Ureter (tissue), 1 donor: ENCODE data around the gene CCER1. TPM values are rescaled to one million over a fixed set of nuclear protein-coding genes. Genes with fewer than 3 reads are reported as not detected.
"Not testable (repeated sequence)": the region's sequence is repeated elsewhere in the genome, so short reads cannot be mapped to it uniquely, and the experiment has no call there.

Experiments used
- DNase-seq: peaks from one replicate; pipeline ENCODE4 v3.0.0-alpha.2; 2020; ENCODE audit warnings: low spot score
- total RNA-seq: library from RNA; stranded (reverse); gene quantifications from one replicate; pipeline ENCODE4 v1.2.4, GENCODE V29; 2023
- donor health status: DM: yes; HTN: yes; CAD: no.

CCER1 gene
- total RNA-seq = not detected

GRCh38 chr12:90954921-90955320 is at the start of gene CCER1:
CCER1 (minus strand) TSS chr12:90955176; CDS start chr12:90954742, 434 bp downstream.
- no peak for DNase-seq

DNA sequence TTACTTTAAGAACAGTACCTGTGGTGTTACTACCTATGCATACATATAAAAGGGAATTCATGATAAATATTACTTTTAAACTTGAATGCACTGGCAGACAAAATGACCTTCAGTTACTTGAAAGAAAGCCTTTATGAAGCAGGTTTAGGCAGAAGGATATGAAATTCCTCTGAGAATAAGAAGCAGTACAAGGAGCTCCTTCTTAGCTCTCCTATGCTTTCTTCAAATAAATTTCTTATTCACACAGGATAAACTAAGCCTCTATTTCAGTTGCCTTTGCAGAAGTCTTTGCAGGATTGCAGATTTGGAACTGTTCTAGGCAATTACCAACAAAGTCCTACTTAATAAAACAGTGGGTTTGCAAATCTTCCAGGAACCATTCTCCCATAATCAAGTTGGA is 48.8 kb upstream of the CCER1 start:
- no peak for DNase-seq

DNA sequence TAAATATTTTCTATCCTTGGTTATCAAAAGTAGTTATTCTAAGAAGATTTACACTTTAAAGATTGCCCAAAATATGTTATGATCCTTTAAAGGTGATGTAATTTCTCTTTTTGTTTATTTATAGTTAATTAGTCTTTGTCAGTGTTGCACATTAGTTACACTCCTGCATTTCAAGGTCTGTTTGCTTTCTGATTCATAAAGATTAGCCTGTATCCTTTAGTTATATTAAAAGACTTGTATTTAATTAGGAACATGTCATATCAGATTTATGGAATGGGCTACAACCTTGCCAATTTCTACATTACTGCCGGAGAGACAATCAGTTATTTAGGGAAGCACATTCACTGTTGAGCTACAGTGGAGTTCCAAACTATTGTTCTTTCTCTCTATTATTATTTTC is 46.3 kb upstream of the CCER1 start:
- no peak for DNase-seq

GRCh38 chr12:90999966-91000365 is 45.0 kb upstream of the CCER1 start:
- DNase-seq = no peak

GRCh38 chr12:90999527-90999926 is 44.6 kb upstream of the CCER1 start:
- no peak for DNase-seq

DNA sequence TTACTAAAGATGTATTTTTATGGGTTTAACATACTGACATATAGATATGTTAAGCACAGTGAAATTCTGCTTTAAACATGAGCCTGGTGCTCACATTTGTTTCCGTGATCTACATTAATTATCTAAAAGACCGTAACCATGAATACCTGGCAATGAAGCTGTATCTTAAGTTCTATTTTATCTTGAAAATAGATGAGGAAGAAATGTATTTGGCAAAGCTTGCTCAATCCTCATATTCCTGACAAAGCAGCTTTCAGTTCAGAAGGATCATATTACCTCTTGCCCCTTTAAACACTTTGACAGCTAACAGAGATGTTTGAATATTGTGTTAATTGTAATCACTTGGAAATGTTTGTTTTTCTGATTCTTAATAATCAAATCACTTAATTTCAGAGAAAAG is 40.0 kb upstream of the CCER1 start:
- DNase-seq = no peak

DNA sequence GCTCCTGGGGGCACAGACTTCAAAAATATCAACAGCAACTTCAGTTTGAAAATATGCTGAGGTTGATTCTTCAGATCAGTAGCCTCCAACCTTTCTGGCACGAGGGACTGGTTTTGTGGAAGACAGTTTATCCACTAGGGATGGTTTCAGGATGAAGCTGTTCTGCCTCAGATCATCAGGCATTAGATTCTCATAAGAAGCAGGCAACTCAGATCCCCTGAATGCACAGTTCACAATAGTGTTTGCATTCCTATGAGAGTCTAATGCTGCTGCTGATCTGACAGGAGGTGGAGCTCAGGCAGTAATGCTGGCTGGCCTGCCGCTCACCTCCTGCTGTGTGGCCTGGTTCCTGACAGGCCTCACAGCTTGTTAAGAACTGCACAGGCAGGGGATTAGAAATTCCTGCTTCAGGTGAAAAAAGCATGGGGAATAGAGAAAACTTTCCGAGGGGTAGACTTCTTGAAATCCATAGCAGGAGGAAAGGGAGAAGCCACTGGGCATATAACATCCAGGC is 37.0 kb upstream of the CCER1 start:
- no peak for DNase-seq

GRCh38 chr12:90990611-90991010 is 35.6 kb upstream of the CCER1 start:
- DNase-seq = no peak

DNA sequence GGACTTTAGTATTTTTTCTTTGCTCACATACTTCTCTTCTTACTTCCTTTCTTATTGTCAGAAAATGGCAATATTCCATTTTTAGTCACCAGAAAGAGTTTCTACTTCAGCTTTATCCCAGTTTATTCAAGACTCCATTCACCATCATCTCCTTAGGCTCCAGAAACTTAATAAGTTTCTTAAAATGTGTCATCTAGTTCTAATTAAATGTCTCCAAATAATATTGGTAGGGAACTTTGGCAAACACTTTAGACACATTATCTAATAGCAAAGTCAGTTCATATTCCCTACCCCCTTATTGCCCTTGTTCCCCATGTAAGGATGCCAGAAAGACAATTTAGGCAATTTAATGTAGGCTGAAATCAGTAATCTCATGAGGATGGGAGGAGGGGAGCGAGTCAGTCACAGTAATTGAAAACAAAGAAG is 34.7 kb upstream of the CCER1 start:
- no peak for DNase-seq

DNA sequence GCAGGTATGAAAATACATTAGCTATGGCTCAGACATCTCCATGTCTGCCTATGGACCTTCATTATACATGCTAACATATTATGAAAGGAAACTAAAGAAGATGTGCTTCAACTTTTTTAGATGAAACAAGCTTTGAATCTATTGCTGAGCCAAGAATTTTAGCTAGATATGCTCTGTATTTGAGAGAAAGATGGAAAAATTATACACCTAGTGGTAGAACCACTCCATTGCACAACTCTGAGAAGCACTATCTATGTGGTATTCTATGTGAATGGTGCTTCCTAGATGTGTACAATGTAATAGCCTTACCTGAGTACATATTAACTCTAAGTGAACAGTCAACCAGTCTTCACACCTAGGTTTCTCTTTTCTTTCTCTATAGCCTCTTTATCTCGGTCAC is 32.5 kb upstream of the CCER1 start:
- DNase-seq = no peak

- DNase-seq = no peak
These were observed 32.1 kb upstream of the CCER1 start for GRCh38 chr12:90987101-90987500.

GRCh38 chr12:90985331-90985730 is 30.4 kb upstream of the CCER1 start:
- DNase-seq = not testable (repeated sequence)

DNA sequence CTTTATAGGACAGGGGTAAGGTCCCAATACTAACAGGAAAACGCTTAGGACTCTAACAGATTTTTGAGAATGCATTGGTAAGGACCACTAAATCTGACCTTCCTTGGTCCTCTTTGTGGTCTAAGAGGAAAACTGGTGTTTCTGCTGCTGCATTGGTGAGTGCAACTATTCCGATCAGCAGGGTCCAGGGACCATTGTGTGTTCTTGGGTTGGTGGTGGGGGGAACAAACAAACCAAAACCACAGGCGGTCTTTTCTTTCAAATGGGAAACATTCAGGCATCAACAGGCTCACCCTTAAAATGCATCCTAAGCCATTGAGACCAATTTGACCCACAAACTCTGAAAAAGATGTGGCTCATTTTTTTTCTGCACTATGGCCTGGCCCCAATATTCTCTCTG is 29.1 kb upstream of the CCER1 start:
- no peak for DNase-seq

DNA sequence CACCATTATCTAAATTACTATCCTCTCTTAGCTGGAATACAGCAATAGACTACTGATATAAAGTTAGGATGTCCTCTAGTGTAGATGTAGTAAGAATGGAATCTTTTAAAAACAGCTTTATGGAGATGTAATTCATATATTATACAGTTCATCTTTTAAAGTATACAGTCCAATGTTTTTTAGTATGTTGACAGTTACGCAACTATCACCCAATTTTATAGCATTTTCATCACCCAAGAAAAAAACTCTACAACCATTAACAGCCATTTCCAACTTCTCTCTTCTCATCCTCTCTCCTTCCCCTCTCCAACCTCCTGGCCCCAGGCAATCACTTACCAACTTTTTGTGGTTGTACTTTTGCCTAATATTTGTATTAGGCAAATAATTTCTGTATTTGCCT is 27.2 kb upstream of the CCER1 start:
- no peak for DNase-seq

DNA sequence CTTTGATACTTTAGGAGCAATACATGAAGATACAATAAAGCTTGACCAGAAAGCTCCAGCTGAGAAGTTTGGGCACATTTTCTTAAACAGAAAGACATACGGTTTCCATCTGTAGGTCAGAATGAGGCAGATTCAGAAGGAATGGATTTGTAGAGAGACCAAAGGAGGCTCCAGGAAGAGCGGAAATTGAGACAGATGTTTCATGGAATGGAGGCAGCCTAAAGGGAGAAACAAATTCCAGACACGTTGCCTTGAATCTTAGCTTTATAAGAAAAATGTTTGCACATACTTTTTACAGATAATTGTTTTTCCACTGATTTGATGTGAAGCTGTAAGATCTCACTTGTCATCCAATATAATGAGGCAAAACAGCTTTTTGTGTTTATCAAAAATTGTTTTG is 25.0 kb upstream of the CCER1 start:
- no peak for DNase-seq

DNA sequence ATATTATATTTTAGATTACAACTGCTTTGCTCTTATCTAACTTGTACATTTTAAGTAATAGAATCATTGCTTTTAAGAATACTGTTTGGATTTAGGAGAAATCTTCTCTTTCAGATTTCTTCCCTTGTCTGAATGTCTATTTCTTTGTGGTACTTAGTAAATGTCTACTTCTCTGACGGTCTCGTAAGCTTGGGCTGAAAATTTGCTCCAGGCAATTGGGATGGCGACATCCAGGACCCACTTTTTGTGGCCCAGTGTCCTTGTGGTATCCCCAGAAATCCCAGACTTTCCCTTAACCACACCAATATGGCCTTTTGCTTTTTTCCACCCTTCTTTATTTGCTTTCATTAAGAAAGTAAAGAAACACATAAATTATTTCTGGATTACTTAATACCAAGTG is 24.0 kb upstream of the CCER1 start:
- no peak for DNase-seq

DNA sequence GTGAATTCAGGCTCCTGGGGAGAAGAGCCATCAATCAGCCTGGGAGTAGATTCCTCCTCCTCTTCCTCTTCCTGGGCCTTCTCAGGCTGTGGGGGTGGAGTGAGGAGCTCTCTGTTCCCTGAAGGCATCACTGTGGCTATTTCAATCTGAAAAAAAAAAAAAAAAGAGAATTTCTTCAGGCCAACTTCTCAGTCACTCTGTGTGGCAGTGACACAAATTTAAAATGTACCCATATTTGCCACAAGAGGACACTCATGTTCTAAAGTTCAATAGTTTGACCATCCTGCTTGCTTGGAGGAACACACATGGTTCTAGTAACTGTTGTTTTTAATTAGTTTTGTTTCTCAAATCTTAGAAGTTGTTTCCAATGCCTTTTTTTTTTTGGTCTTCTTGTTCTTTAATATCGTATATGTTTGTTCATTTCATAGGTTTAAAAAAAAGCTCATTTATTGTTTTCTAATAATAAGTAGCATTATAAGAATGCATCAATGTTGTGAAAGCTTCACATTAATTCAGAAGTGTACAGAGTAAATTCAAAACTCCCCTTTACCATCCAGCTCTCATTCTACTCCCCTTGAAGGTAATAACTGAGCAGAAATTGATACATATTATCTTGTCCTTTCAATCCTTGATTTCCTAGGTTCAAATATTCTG is 23.3 kb upstream of the CCER1 start:
- DNase-seq = no peak

- no peak for DNase-seq
These were observed 22.2 kb upstream of the CCER1 start for GRCh38 chr12:90977224-90977623.

DNA sequence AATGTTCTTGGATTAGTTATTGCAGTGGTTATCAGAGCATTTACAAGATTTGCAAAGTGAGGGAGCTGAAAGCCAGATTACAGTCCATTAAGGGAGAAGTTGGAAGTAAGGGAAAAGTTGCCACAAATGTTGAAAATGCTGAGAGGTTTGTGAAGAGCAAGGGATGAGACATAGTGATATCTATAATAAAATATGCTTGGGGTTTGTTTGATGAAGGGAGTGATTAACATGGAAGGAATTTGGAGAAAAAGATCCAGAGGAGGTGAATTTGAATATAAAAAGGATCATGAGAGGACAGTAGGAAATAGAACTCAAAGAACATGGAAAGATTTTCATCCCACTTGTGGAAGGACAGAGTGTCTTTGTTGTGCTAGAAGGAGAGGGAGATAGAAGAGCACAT is 19.3 kb upstream of the CCER1 start:
- no peak for DNase-seq

DNA sequence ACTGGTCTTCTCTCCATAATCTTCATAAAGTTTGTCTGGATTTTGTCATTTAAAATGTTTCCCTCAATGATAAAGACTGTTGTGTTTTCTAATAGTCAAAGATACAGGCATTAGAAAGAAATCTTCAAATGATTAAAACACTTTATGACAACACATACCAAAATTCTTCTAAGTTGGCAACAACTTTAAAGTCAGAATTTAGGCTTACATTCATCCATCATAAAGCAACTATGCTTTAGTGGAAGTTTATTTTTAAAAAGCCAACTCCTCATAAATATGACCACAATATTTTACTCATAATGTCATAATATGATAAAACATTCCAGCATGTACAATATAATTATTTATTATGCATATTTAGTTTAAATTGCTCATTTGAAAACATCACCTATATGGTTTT is 17.2 kb upstream of the CCER1 start:
- no peak for DNase-seq

- no peak for DNase-seq
These were observed 15.9 kb upstream of the CCER1 start for GRCh38 chr12:90970911-90971310.

DNA sequence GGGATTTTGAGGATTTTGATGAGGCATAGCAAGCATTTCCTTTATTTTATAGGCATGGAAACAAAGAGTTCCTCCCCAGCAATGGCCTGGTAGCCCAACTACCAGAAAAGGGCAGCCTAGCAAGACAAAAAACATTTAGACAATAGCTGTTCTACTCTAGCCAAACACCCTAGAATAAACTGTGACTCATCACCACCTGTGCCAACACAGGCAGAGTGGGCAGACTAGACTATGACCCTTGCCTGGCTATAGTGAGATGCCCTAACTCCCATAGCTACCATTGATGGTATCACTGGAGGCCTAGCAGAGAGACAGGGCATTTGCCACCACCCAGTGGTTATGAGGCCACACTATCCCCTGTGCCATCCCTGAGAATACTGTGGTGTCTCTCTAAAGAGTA is 15.5 kb upstream of the CCER1 start:
- no peak for DNase-seq

- no peak for DNase-seq
These were observed 14.9 kb upstream of the CCER1 start for GRCh38 chr12:90969851-90970250.

GRCh38 chr12:90969346-90969745 is 14.4 kb upstream of the CCER1 start:
- DNase-seq = no peak
